PC-3 (cell line): ENCODE measurements around the gene KDSR. TPM values are rescaled to one million over a fixed set of nuclear protein-coding genes. Genes with fewer than 3 reads are reported as not detected.

Source experiments
- ATAC-seq: fragments of 200-7000 bp; cut with Tn5 transposase; 2 replicates; pipeline ENCODE4 v1.9.1; 2020; ENCODE audit warnings: mild to moderate bottlenecking, moderate library complexity
- BruUV-seq: library from RNA; stranded (reverse); fragments of 400-500 nt; replicated peaks from 2 replicates; lab custom pipeline; 2021; lab: Mats Ljungman, UMichigan
- CTCF ChIA-PET: fragments of 300-600 bp; sonication (Branson Sonifier 250); formaldehyde crosslinking; loops from one replicate; lab custom pipeline; 2022; ENCODE audit warnings: antibody characterized with exemption; lab: Charles Lee
- POLR2A ChIA-PET: fragments of 300-600 bp; sonication (Branson Sonifier 250); formaldehyde crosslinking; loops from one replicate; lab custom pipeline; 2022; ENCODE audit warnings: antibody characterized with exemption; ENCODE audit not compliant: unreplicated experiment; lab: Charles Lee
- DNase-seq: peaks from one replicate; pipeline ENCODE4 v3.0.0-alpha.2; 2015
- H2AFZ ChIP-seq: fragments of 300-600 bp; sonication (generic); 2 replicates; pipeline ENCODE4 v1.6.0; 2016; ENCODE audit warnings: antibody characterized with exemption, low read length
- H3F3A ChIP-seq: fragments of 300-600 bp; sonication (generic); one replicate; pipeline ENCODE4 v1.6.0; 2017; ENCODE audit warnings: antibody characterized with exemption, low read length, control low read depth, mild to moderate bottlenecking; ENCODE audit not compliant: unreplicated experiment
- H3K27ac ChIP-seq: fragments of 300-600 bp; sonication (generic); 2 replicates; pipeline ENCODE4 v1.5.1; 2016; ENCODE audit warnings: mild to moderate bottlenecking, low read length
- H3K27me3 ChIP-seq: fragments of 300-600 bp; sonication (generic); 2 replicates; pipeline ENCODE4 v1.6.1; 2016; ENCODE audit warnings: low read length, mixed read lengths
- H3K36me3 ChIP-seq: fragments of 300-600 bp; sonication (generic); 2 replicates; pipeline ENCODE4 v1.6.1; 2016; ENCODE audit warnings: low read depth, mixed run types, low read length, mixed read lengths
- H3K4me1 ChIP-seq: fragments of 300-600 bp; sonication (generic); 2 replicates; pipeline ENCODE4 v1.5.1; 2016; ENCODE audit warnings: low read length; ENCODE audit not compliant: insufficient read depth
- H3K4me2 ChIP-seq: fragments of 300-600 bp; sonication (generic); 2 replicates; pipeline ENCODE4 v1.6.0; 2016; ENCODE audit warnings: low read length
- H3K4me3 ChIP-seq: fragments of 300-600 bp; sonication (generic); 2 replicates; pipeline ENCODE4 v1.5.1; 2016; ENCODE audit warnings: mild to moderate bottlenecking, low read length, mixed read lengths
- H3K79me2 ChIP-seq: fragments of 300-600 bp; sonication (generic); 2 replicates; pipeline ENCODE4 v1.6.1; 2017; ENCODE audit warnings: low read length, mixed read lengths
- H3K9ac ChIP-seq: fragments of 300-600 bp; sonication (generic); 2 replicates; pipeline ENCODE4 v1.6.0; 2016; ENCODE audit warnings: mild to moderate bottlenecking, low read length
- H3K9me2 ChIP-seq: fragments of 300-600 bp; sonication (generic); replicated peaks from 2 replicates; pipeline ENCODE4 v1.6.1; 2016; ENCODE audit warnings: mixed run types, low read length, mixed read lengths
- H3K9me3 ChIP-seq: fragments of 300-600 bp; sonication (generic); 2 replicates; pipeline ENCODE4 v1.6.1; 2016; ENCODE audit warnings: low read length, mixed read lengths
- H4K20me1 ChIP-seq: fragments of 300-600 bp; sonication (generic); 2 replicates; pipeline ENCODE4 v1.6.1; 2016; ENCODE audit warnings: low read length, mixed read lengths
- CTCF ChIP-seq: fragments of 300-600 bp; sonication (generic); conservative IDR thresholded peaks from 2 replicates; pipeline ENCODE4 v1.5.1; 2017; ENCODE audit warnings: antibody characterized with exemption, low read depth, mild to moderate bottlenecking, low read length
- EZH2 ChIP-seq: fragments of 300-600 bp; sonication (generic); IDR thresholded peaks from one replicate; pipeline ENCODE4 v1.6.1; 2017; ENCODE audit warnings: antibody characterized with exemption, mild to moderate bottlenecking, low read length; ENCODE audit not compliant: unreplicated experiment
- EZH2phosphoT487 ChIP-seq: fragments of 300-600 bp; sonication (generic); IDR thresholded peaks from 2 replicates; pipeline ENCODE4 v1.6.1; 2018; ENCODE audit warnings: mild to moderate bottlenecking, antibody characterized with exemption, low read length, borderline replicate concordance
- intact Hi-C: fragments of 100-400 bp; cut with micrococcal nuclease; formaldehyde crosslinking; loops from 2 replicates; pipeline ENCODE4 v1.9.0; 2023
- total RNA-seq: library from RNA; depleted of rRNA; stranded (reverse); fragments of >200 nt; gene quantifications from 2 replicates; pipeline ENCODE4 v1.2.3, GENCODE V29; 2014

The KDSR gene
- total RNA-seq, 1 experiment from 2014 or later = 16.1 TPM

- no TSS peak for BruUV-seq
- ChIA-PET CTCF (no interaction called here), POLR2A (interaction anchor here (0.7 to 1.0 kb wide), 2 partner anchors 47 to 145 kb away, joined by 5 to 7 read pairs; no protein-coding TSS in a partner anchor)
- TF ChIP-seq EZH2 = no peak
- no peak for TF ChIP-seq EZH2phosphoT487
- TF ChIP-seq CTCF = no peak
- Histone ChIP-seq H3K9ac (no peak overlapping the region), H3K36me3 (no peaks in the 10 kb centered on the region), H3K9me2 (no peaks in the 10 kb centered on the region), H3K4me1 (no peaks in the 10 kb centered on the region), H3K4me3 (no peak overlapping the region), H2AFZ (no peak overlapping the region), H3K4me2 (no peak overlapping the region), H3K27me3 (no peaks in the 10 kb centered on the region), H4K20me1 (no peaks in the 10 kb centered on the region), H3K9me3 (no peaks in the 10 kb centered on the region), H3K27ac (no peak overlapping the region), H3K79me2 (no peaks in the 10 kb centered on the region), H3F3A (no peaks in the 10 kb centered on the region)
- ATAC-seq = no peak
- no peak for DNase-seq
- intact Hi-C loops = no loop called here
Measured at GRCh38 chr18:63306819-63307550, 60.0 kb downstream of the KDSR start.

- Histone ChIP-seq H3K4me2 (no peak overlapping the region), H3K9me2 (no peaks in the 10 kb centered on the region), H3K4me1 (no peaks in the 10 kb centered on the region), H3K27ac (no peak overlapping the region), H2AFZ (no peak overlapping the region), H3K79me2 (no peaks in the 10 kb centered on the region), H3K4me3 (no peak overlapping the region), H3K36me3 (no peaks in the 10 kb centered on the region), H3F3A (no peaks in the 10 kb centered on the region), H4K20me1 (no peaks in the 10 kb centered on the region), H3K9me3 (no peaks in the 10 kb centered on the region), H3K27me3 (no peaks in the 10 kb centered on the region), H3K9ac (no peak overlapping the region)
- ChIA-PET POLR2A (no interaction called here), CTCF (no interaction called here)
- TF ChIP-seq EZH2 (no peak), EZH2phosphoT487 (no peak), CTCF (no peak)
- no peak for DNase-seq
- ATAC-seq = no peak
- intact Hi-C loops = no loop called here
- no TSS peak for BruUV-seq
Measured at GRCh38 chr18:63306249-63306648, 60.8 kb downstream of the KDSR start.

- DNase-seq = no peak
- Histone ChIP-seq H3K27ac (no peak overlapping the region), H3K9me2 (no peaks in the 10 kb centered on the region), H3K36me3 (no peaks in the 10 kb centered on the region), H3K27me3 (no peaks in the 10 kb centered on the region), H3K9ac (no peak overlapping the region), H3K9me3 (no peaks in the 10 kb centered on the region), H2AFZ (no peak overlapping the region), H3K4me2 (no peak overlapping the region), H3K79me2 (no peaks in the 10 kb centered on the region), H3K4me1 (no peaks in the 10 kb centered on the region), H4K20me1 (no peaks in the 10 kb centered on the region), H3K4me3 (no peak overlapping the region), H3F3A (no peaks in the 10 kb centered on the region)
- intact Hi-C loops = no loop called here
- TF ChIP-seq CTCF = no peak
- TF ChIP-seq EZH2phosphoT487 = no peak
- TF ChIP-seq EZH2 = no peak
- ChIA-PET CTCF (no interaction called here), POLR2A (no interaction called here)
- ATAC-seq = no peak
- BruUV-seq = no TSS peak
Measured at GRCh38 chr18:63303547-63303946, 63.5 kb downstream of the KDSR start.
